AG09319 (cell line): ENCODE measurements around the gene DPM2.

Experiments used
- DNase-seq: peaks from one replicate; pipeline ENCODE4 v3.0.0-alpha.2; 2010; ENCODE audit warnings: low read depth; ENCODE audit errors: extremely low read depth
- CTCF ChIP-seq: IDR thresholded peaks from 2 replicates; pipeline ENCODE4 v1.5.1; 2011; ENCODE audit warnings: low read depth, mild to moderate bottlenecking, inconsistent platforms, low read length, moderate library complexity

The DPM2 gene

GRCh38 chr9:127980706-127981558 lies 43.3 kb upstream of the DPM2 start, which contains the start of gene EEIG1:
Gene EEIG1 (minus strand): TSS chr9:127980989. CDS start chr9:127980137, 852 bp downstream.
- TF ChIP-seq CTCF, result no peak
- DNase-seq, result peak; percentile 71

GRCh38 chr9:127980060-127980705 lies 42.5 kb upstream of the DPM2 start:
- DNase-seq, result no peak
- no peak for TF ChIP-seq CTCF

GRCh38 chr9:127979333-127980059 lies 41.8 kb upstream of the DPM2 start:
- TF ChIP-seq CTCF, result no peak
- DNase-seq, result no peak

- no peak for TF ChIP-seq CTCF
- no peak for DNase-seq
Measured at GRCh38 chr9:127979015-127979332, 41.3 kb upstream of the DPM2 start.

- peak; percentile 74 for DNase-seq
- peak; percentile 23 for TF ChIP-seq CTCF
Measured at GRCh38 chr9:127977884-127978647, 40.4 kb upstream of the DPM2 start.

GRCh38 chr9:127977009-127977883 lies 39.6 kb upstream of the DPM2 start:
- no peak for DNase-seq
- TF ChIP-seq CTCF, result no peak
